PC-3 (cell line): ENCODE data around the gene GAL3ST1. TPM values are rescaled to one million over a fixed set of nuclear protein-coding genes. Genes with fewer than 3 reads are reported as not detected.

Source experiments
- ATAC-seq: fragments of 200-7000 bp; cut with Tn5 transposase; 2 replicates; pipeline ENCODE4 v1.9.1; 2020; ENCODE audit warnings: mild to moderate bottlenecking, moderate library complexity
- BruUV-seq: library from RNA; stranded (reverse); fragments of 400-500 nt; replicated peaks from 2 replicates; lab custom pipeline; 2021; lab: Mats Ljungman, UMichigan
- CTCF ChIA-PET: fragments of 300-600 bp; sonication (Branson Sonifier 250); formaldehyde crosslinking; loops from one replicate; lab custom pipeline; 2022; ENCODE audit warnings: antibody characterized with exemption; lab: Charles Lee
- POLR2A ChIA-PET: fragments of 300-600 bp; sonication (Branson Sonifier 250); formaldehyde crosslinking; loops from one replicate; lab custom pipeline; 2022; ENCODE audit warnings: antibody characterized with exemption; ENCODE audit not compliant: unreplicated experiment; lab: Charles Lee
- DNase-seq: peaks from one replicate; pipeline ENCODE4 v3.0.0-alpha.2; 2015
- H2AFZ ChIP-seq: fragments of 300-600 bp; sonication (generic); 2 replicates; pipeline ENCODE4 v1.6.0; 2016; ENCODE audit warnings: antibody characterized with exemption, low read length
- H3F3A ChIP-seq: fragments of 300-600 bp; sonication (generic); one replicate; pipeline ENCODE4 v1.6.0; 2017; ENCODE audit warnings: antibody characterized with exemption, low read length, control low read depth, mild to moderate bottlenecking; ENCODE audit not compliant: unreplicated experiment
- H3K27ac ChIP-seq: fragments of 300-600 bp; sonication (generic); 2 replicates; pipeline ENCODE4 v1.5.1; 2016; ENCODE audit warnings: mild to moderate bottlenecking, low read length
- H3K27me3 ChIP-seq: fragments of 300-600 bp; sonication (generic); 2 replicates; pipeline ENCODE4 v1.6.1; 2016; ENCODE audit warnings: low read length, mixed read lengths
- H3K36me3 ChIP-seq: fragments of 300-600 bp; sonication (generic); 2 replicates; pipeline ENCODE4 v1.6.1; 2016; ENCODE audit warnings: low read depth, mixed run types, low read length, mixed read lengths
- H3K4me1 ChIP-seq: fragments of 300-600 bp; sonication (generic); 2 replicates; pipeline ENCODE4 v1.5.1; 2016; ENCODE audit warnings: low read length; ENCODE audit not compliant: insufficient read depth
- H3K4me2 ChIP-seq: fragments of 300-600 bp; sonication (generic); 2 replicates; pipeline ENCODE4 v1.6.0; 2016; ENCODE audit warnings: low read length
- H3K4me3 ChIP-seq: fragments of 300-600 bp; sonication (generic); 2 replicates; pipeline ENCODE4 v1.5.1; 2016; ENCODE audit warnings: mild to moderate bottlenecking, low read length, mixed read lengths
- H3K79me2 ChIP-seq: fragments of 300-600 bp; sonication (generic); 2 replicates; pipeline ENCODE4 v1.6.1; 2017; ENCODE audit warnings: low read length, mixed read lengths
- H3K9ac ChIP-seq: fragments of 300-600 bp; sonication (generic); 2 replicates; pipeline ENCODE4 v1.6.0; 2016; ENCODE audit warnings: mild to moderate bottlenecking, low read length
- H3K9me2 ChIP-seq: fragments of 300-600 bp; sonication (generic); replicated peaks from 2 replicates; pipeline ENCODE4 v1.6.1; 2016; ENCODE audit warnings: mixed run types, low read length, mixed read lengths
- H3K9me3 ChIP-seq: fragments of 300-600 bp; sonication (generic); 2 replicates; pipeline ENCODE4 v1.6.1; 2016; ENCODE audit warnings: low read length, mixed read lengths
- H4K20me1 ChIP-seq: fragments of 300-600 bp; sonication (generic); 2 replicates; pipeline ENCODE4 v1.6.1; 2016; ENCODE audit warnings: low read length, mixed read lengths
- EZH2 ChIP-seq: fragments of 300-600 bp; sonication (generic); IDR thresholded peaks from one replicate; pipeline ENCODE4 v1.6.1; 2017; ENCODE audit warnings: antibody characterized with exemption, mild to moderate bottlenecking, low read length; ENCODE audit not compliant: unreplicated experiment
- EZH2phosphoT487 ChIP-seq: fragments of 300-600 bp; sonication (generic); IDR thresholded peaks from 2 replicates; pipeline ENCODE4 v1.6.1; 2018; ENCODE audit warnings: mild to moderate bottlenecking, antibody characterized with exemption, low read length, borderline replicate concordance
- intact Hi-C: fragments of 100-400 bp; cut with micrococcal nuclease; formaldehyde crosslinking; loops from 2 replicates; pipeline ENCODE4 v1.9.0; 2023
- total RNA-seq: library from RNA; depleted of rRNA; stranded (reverse); fragments of >200 nt; gene quantifications from 2 replicates; pipeline ENCODE4 v1.2.3, GENCODE V29; 2014
- TF ChIP-seq, protein P1 (sequence below): fragments of 300-600 bp; sonication (generic); conservative IDR thresholded peaks from 2 replicates; pipeline ENCODE4 v1.5.1; 2017; ENCODE audit warnings: antibody characterized with exemption, low read depth, mild to moderate bottlenecking, low read length

The GAL3ST1 gene
- total RNA-seq, 1 experiment from 2014 or later: not detected

DNA sequence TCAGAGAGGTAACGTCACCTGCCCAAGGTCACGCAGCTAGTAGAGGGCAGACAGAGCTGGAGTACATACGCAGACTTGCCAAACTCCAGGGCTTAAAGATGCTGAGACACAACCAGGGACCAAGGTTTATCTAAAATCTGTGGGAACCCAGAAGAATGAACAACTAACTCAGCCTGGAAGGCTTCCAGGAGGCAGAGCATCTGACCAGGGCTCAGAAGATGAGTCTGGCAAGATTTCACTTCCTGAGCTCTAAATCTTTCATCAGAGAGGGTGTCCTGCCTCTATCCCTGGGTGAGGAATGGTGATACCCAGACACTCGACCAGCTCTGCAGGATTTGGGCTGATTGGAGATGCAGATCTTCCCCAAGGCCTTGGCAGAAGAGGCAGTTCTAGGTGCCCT is 9.1 kb downstream of the GAL3ST1 start:
- intact Hi-C loops: no loop called here
- DNase-seq (no peak), ATAC-seq (no peak)
- POLR2A ChIA-PET: no interaction called here
- H3K4me2 ChIP-seq: no peak overlapping the region
- no peaks in the 10 kb centered on the region for H4K20me1 ChIP-seq
- H3K27me3 ChIP-seq: no peaks in the 10 kb centered on the region
- H3K4me3 ChIP-seq: no peak overlapping the region
- no peak overlapping the region for H2AFZ ChIP-seq
- H3K27ac ChIP-seq: no peak overlapping the region
- CTCF ChIA-PET: interaction anchor here (0.6 kb wide), 1 partner anchor 238 kb away, joined by 4 read pairs; no protein-coding TSS in a partner anchor
- H3F3A ChIP-seq: no peaks in the 10 kb centered on the region
- no peaks in the 10 kb centered on the region for H3K9me3 ChIP-seq
- H3K9me2 ChIP-seq: no peaks in the 10 kb centered on the region
- no peak overlapping the region for H3K9ac ChIP-seq
- H3K79me2 ChIP-seq: no peaks in the 10 kb centered on the region
- BruUV-seq: no TSS peak
- no peaks in the 10 kb centered on the region for H3K36me3 ChIP-seq
- TF ChIP-seq, protein P1, sequence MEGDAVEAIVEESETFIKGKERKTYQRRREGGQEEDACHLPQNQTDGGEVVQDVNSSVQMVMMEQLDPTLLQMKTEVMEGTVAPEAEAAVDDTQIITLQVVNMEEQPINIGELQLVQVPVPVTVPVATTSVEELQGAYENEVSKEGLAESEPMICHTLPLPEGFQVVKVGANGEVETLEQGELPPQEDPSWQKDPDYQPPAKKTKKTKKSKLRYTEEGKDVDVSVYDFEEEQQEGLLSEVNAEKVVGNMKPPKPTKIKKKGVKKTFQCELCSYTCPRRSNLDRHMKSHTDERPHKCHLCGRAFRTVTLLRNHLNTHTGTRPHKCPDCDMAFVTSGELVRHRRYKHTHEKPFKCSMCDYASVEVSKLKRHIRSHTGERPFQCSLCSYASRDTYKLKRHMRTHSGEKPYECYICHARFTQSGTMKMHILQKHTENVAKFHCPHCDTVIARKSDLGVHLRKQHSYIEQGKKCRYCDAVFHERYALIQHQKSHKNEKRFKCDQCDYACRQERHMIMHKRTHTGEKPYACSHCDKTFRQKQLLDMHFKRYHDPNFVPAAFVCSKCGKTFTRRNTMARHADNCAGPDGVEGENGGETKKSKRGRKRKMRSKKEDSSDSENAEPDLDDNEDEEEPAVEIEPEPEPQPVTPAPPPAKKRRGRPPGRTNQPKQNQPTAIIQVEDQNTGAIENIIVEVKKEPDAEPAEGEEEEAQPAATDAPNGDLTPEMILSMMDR: no peak
- no peak for TF ChIP-seq EZH2
- no peak for TF ChIP-seq EZH2phosphoT487
- no peaks in the 10 kb centered on the region for H3K4me1 ChIP-seq

DNA sequence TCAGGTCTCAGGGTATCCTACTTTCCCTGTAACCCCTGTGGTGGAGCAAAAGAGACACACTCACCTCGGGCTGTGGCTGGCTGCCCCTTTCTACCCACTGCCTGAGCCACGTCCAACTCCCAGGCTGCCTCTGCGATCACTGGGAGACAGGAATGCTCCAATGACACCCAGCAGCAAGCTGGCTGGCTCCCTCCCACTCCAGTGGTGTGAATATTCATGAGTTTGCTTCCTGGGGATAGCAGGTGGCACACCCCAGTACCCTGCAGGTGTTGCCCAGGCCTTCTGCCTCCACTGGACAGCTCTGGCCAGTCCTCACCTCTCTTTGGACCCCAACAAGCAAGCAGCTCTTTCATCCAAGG is 9.7 kb downstream of the GAL3ST1 start:
- intact Hi-C loops: no loop called here
- Histone ChIP-seq H3K27ac (no peak overlapping the region), H3F3A (no peaks in the 10 kb centered on the region), H3K4me3 (no peak overlapping the region), H3K4me1 (no peaks in the 10 kb centered on the region), H3K9me2 (no peaks in the 10 kb centered on the region), H3K36me3 (no peaks in the 10 kb centered on the region), H3K9me3 (no peaks in the 10 kb centered on the region), H4K20me1 (no peaks in the 10 kb centered on the region), H3K4me2 (no peak overlapping the region), H3K9ac (no peak overlapping the region), H3K27me3 (no peaks in the 10 kb centered on the region), H2AFZ (no peak overlapping the region), H3K79me2 (no peaks in the 10 kb centered on the region)
- TF ChIP-seq EZH2phosphoT487 (no peak), EZH2 (no peak)
- TF ChIP-seq, protein P1: no peak
- no TSS peak for BruUV-seq
- ATAC-seq (no peak), DNase-seq (no peak)
- POLR2A ChIA-PET: no interaction called here
- CTCF ChIA-PET: interaction anchor here (0.6 kb wide), 1 partner anchor 238 kb away, joined by 4 read pairs; no protein-coding TSS in a partner anchor

DNA sequence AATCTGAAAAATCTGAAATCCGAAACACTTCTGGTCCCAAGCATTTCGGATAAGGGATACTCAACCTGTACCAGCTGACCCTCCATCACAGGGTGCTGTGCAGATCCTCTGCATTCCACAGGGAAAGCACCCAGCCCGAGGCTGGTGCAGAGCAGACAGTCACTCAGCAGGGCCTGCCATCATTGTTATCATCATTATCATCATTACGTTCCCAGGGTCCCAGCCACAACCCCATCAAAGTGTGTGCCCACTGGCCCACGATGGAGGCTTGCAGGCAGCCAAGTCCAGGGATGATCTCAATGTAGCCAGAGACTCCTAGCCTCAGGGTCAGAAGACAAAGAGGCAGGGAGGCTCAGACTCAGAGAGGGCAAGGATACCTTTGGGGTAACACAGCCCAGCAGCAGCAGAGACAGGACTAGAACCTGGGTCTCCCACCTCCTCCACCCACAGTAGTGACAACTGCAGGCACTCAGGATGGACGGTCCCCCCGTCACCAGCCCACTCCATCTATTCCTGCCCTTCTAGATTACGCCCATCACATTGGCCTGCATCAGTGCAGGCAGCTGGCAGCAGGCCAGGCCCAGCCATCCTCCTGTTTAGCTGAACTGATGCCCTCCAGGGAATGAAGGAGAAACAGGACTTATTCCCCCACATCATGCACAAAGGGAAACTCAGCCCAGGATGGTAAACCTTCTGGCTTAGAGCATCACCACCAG is 10.3 kb downstream of the GAL3ST1 start:
- H3K4me3 ChIP-seq: no peak overlapping the region
- TF ChIP-seq EZH2: no peak
- TF ChIP-seq EZH2phosphoT487: no peak
- TF ChIP-seq, protein P1: no peak
- no peak overlapping the region for H3K4me2 ChIP-seq
- intact Hi-C loops: no loop called here
- no peaks in the 10 kb centered on the region for H4K20me1 ChIP-seq
- no peak overlapping the region for H3K27ac ChIP-seq
- no peaks in the 10 kb centered on the region for H3K4me1 ChIP-seq
- H3K36me3 ChIP-seq: no peaks in the 10 kb centered on the region
- H3K9ac ChIP-seq: no peak overlapping the region
- no peaks in the 10 kb centered on the region for H3K9me2 ChIP-seq
- no peaks in the 10 kb centered on the region for H3K27me3 ChIP-seq
- CTCF ChIA-PET: no interaction called here
- ATAC-seq (no peak), DNase-seq (no peak)
- no peaks in the 10 kb centered on the region for H3K9me3 ChIP-seq
- H3F3A ChIP-seq: no peaks in the 10 kb centered on the region
- no peak overlapping the region for H2AFZ ChIP-seq
- no TSS peak for BruUV-seq
- no peaks in the 10 kb centered on the region for H3K79me2 ChIP-seq
- POLR2A ChIA-PET: no interaction called here
